IMR-90 (cell line): ENCODE measurements around the gene CLTCL1. TPM values are rescaled to one million over a fixed set of nuclear protein-coding genes. Genes with fewer than 3 reads are reported as not detected.

Experiments
- ATAC-seq: fragments of 200-7000 bp; cut with Tn5 transposase; 2 replicates; pipeline ENCODE4 v1.9.1; 2020; ENCODE audit warnings: low read depth, mild to moderate bottlenecking, moderate library complexity
- BruUV-seq: library from RNA; stranded (reverse); fragments of 400-500 nt; replicated peaks from 2 replicates; lab custom pipeline; 2021; lab: Mats Ljungman, UMichigan
- CTCF ChIA-PET: fragments of 300-600 bp; formaldehyde crosslinking; extraction: SDS; loops from one replicate; lab custom pipeline; 2021; ENCODE audit warnings: antibody characterized with exemption; lab: Yijun Ruan, JAX
- POLR2A ChIA-PET: fragments of 300-600 bp; sonication (Branson Sonifier 250); formaldehyde crosslinking; loops from one replicate; lab custom pipeline; 2022; ENCODE audit warnings: antibody characterized with exemption; ENCODE audit not compliant: unreplicated experiment; lab: Charles Lee
- DNase-seq: peaks from one replicate; pipeline ENCODE4 v3.0.0; 2013
- H2AFZ ChIP-seq: replicated peaks from 2 replicates; pipeline ENCODE3; 2013; ENCODE audit warnings: low read length, mild to moderate bottlenecking; ENCODE audit not compliant: poor library complexity
- H2AK5ac ChIP-seq: 2 replicates; pipeline ENCODE4 v1.6.1; 2013; ENCODE audit warnings: low read depth, low read length, inconsistent platforms
- H2AK9ac ChIP-seq: replicated peaks from 2 replicates; pipeline ENCODE3; 2013; ENCODE audit warnings: mild to moderate bottlenecking, low read depth, low read length, moderate library complexity; ENCODE audit not compliant: poor library complexity
- H2BK120ac ChIP-seq: 2 replicates; pipeline ENCODE4 v1.6.1; 2013; ENCODE audit warnings: low read depth, low read length, inconsistent platforms
- H2BK15ac ChIP-seq: 3 replicates; pipeline ENCODE4 v1.6.1; 2013; ENCODE audit warnings: low read depth, low read length, inconsistent platforms
- H2BK20ac ChIP-seq: 2 replicates; pipeline ENCODE4 v1.6.1; 2013; ENCODE audit warnings: low read depth, mild to moderate bottlenecking, inconsistent platforms, low read length, moderate library complexity
- H2BK5ac ChIP-seq: 2 replicates; pipeline ENCODE4 v1.6.1; 2013; ENCODE audit warnings: mild to moderate bottlenecking, low read depth, low read length, inconsistent platforms; ENCODE audit not compliant: poor library complexity, severe bottlenecking
- H3K14ac ChIP-seq: replicated peaks from 2 replicates; pipeline ENCODE4 v1.6.1; 2013; ENCODE audit warnings: low read depth, low read length, inconsistent platforms
- H3K18ac ChIP-seq: 2 replicates; pipeline ENCODE4 v1.6.1; 2013; ENCODE audit warnings: low read depth, low read length, control low read depth
- H3K23ac ChIP-seq: 2 replicates; pipeline ENCODE4 v1.6.1; 2013; ENCODE audit warnings: low read depth, low read length, inconsistent platforms
- H3K27ac ChIP-seq: 2 replicates; pipeline ENCODE4 v1.5.1; 2013; ENCODE audit warnings: mild to moderate bottlenecking, control low read depth, low read length; ENCODE audit not compliant: insufficient read depth
- H3K27me3 ChIP-seq: 2 replicates; pipeline ENCODE4 v1.6.1; 2013; ENCODE audit warnings: low read length; ENCODE audit not compliant: control insufficient read depth, insufficient read depth
- H3K36me3 ChIP-seq: 2 replicates; pipeline ENCODE4 v1.6.1; 2013; ENCODE audit warnings: low read length, mixed read lengths; ENCODE audit not compliant: control insufficient read depth, insufficient read depth
- H3K4ac ChIP-seq: 2 replicates; pipeline ENCODE4 v1.6.1; 2013; ENCODE audit warnings: low read depth, low read length, inconsistent platforms
- H3K4me1 ChIP-seq: 2 replicates; pipeline ENCODE4 v1.6.1; 2013; ENCODE audit warnings: low read length, mixed read lengths; ENCODE audit not compliant: control insufficient read depth, insufficient read depth
- H3K4me2 ChIP-seq: 2 replicates; pipeline ENCODE4 v1.6.1; 2013; ENCODE audit warnings: low read depth, mild to moderate bottlenecking, control low read depth, low read length, moderate library complexity
- H3K4me3 ChIP-seq: 2 replicates; pipeline ENCODE4 v1.5.1; 2013; ENCODE audit warnings: low read depth, mild to moderate bottlenecking, control low read depth, low read length, moderate library complexity; ENCODE audit not compliant: insufficient read depth
- H3K56ac ChIP-seq: 2 replicates; pipeline ENCODE4 v1.6.1; 2013; ENCODE audit warnings: low read length, inconsistent platforms; ENCODE audit not compliant: insufficient read depth; ENCODE audit errors: extremely low read depth
- H3K79me1 ChIP-seq, 2 experiments: 2 replicates each; pipeline ENCODE4 v1.6.1; 2013; ENCODE audit warnings: low read length in 2 of 2, inconsistent platforms in 1 of 2, low read depth in 1 of 2
- H3K9ac ChIP-seq: 2 replicates; pipeline ENCODE4 v1.6.1; 2013; ENCODE audit warnings: low read depth, low read length, control low read depth
- H3K9me1 ChIP-seq: 2 replicates; pipeline ENCODE4 v1.6.1; 2013; ENCODE audit warnings: low read length, inconsistent platforms; ENCODE audit not compliant: insufficient read depth
- H3K9me3 ChIP-seq: 2 replicates; pipeline ENCODE4 v1.6.1; 2013; ENCODE audit warnings: low read length; ENCODE audit not compliant: control insufficient read depth, insufficient read depth
- H4K20me1 ChIP-seq: 2 replicates; pipeline ENCODE4 v1.6.1; 2013; ENCODE audit warnings: low read length, inconsistent platforms; ENCODE audit not compliant: insufficient read depth
- H4K5ac ChIP-seq: 2 replicates; pipeline ENCODE4 v1.6.1; 2013; ENCODE audit warnings: mild to moderate bottlenecking, low read depth, low read length, control low read depth
- H4K8ac ChIP-seq, 2 experiments: 2 replicates each; pipeline ENCODE4 v1.6.1; 2013; ENCODE audit warnings: low read depth in 2 of 2, low read length in 2 of 2, control low read depth in 1 of 2, inconsistent platforms in 1 of 2
- H4K91ac ChIP-seq: 2 replicates; pipeline ENCODE4 v1.6.1; 2013; ENCODE audit warnings: low read depth, low read length, inconsistent platforms; ENCODE audit not compliant: insufficient read depth
- BHLHE40 ChIP-seq: fragments of 150-350 bp; IDR thresholded peaks from 2 replicates; pipeline ENCODE4 v1.6.1; 2016; ENCODE audit warnings: mild to moderate bottlenecking, low read depth, low read length
- CHD1 ChIP-seq: IDR thresholded peaks from 2 replicates; pipeline ENCODE4 v1.6.1; 2012; ENCODE audit warnings: low read depth, low read length, improper control_type of control experiment
- FOS ChIP-seq: fragments of 150-350 bp; IDR thresholded peaks from 2 replicates; pipeline ENCODE4 v1.6.1; 2016; ENCODE audit warnings: low read depth, low read length
- MXI1 ChIP-seq: IDR thresholded peaks from 2 replicates; pipeline ENCODE4 v1.6.1; 2012; ENCODE audit warnings: low read depth, mild to moderate bottlenecking, low read length, moderate library complexity, borderline replicate concordance
- NFE2L2 ChIP-seq: fragments of 150-350 bp; IDR thresholded peaks from 2 replicates; pipeline ENCODE4 v1.6.1; 2016; ENCODE audit warnings: low read depth, mild to moderate bottlenecking, low read length
- POLR2A ChIP-seq: IDR thresholded peaks from 2 replicates; pipeline ENCODE4 v1.6.1; 2012; ENCODE audit warnings: mild to moderate bottlenecking, low read depth, low read length
- RAD21 ChIP-seq: IDR thresholded peaks from 2 replicates; pipeline ENCODE4 v1.6.1; 2012; ENCODE audit warnings: low read length, improper control_type of control experiment
- RCOR1 ChIP-seq: IDR thresholded peaks from 2 replicates; pipeline ENCODE4 v1.6.1; 2012; ENCODE audit warnings: mild to moderate bottlenecking, low read length, improper control_type of control experiment; ENCODE audit not compliant: insufficient replicate concordance
- RFX5 ChIP-seq: IDR thresholded peaks from 2 replicates; pipeline ENCODE4 v1.8.0; 2012; ENCODE audit warnings: low read depth, mild to moderate bottlenecking, low read length, moderate library complexity
- SMC3 ChIP-seq: fragments of 150-350 bp; IDR thresholded peaks from 2 replicates; pipeline ENCODE4 v1.6.1; 2016; ENCODE audit warnings: low read depth, mild to moderate bottlenecking, antibody characterized with exemption, low read length, moderate library complexity
- WGBS, 2 experiments: methylation state at CpG; one replicate each; pipeline versions ENCODE4 v1.1.5 to v1.1.7; 2013; ENCODE audit warnings: missing lambda C conversion rate in 2 of 2; ENCODE audit not compliant: insufficient read length in 1 of 2; ENCODE audit errors: extremely low coverage in 2 of 2; 5-methylcytosine and 5-hydroxymethylcytosine counted together
- dilution Hi-C: fragments of 300-500 bp; cut with HindIII; formaldehyde crosslinking; loops from one replicate; pipeline ENCODE4 v1.14.3; 2018; ENCODE audit warnings: low sequenced_read_pairs; ENCODE audit not compliant: unreplicated experiment
- in situ Hi-C: fragments of 300-500 bp; cut with MboI; formaldehyde crosslinking; loops from 3 replicates; pipeline ENCODE4 v1.14.3; 2019; ENCODE audit warnings: low sequenced_read_pairs, inconsistent platforms, mixed read lengths
- intact Hi-C: fragments of 100-400 bp; cut with micrococcal nuclease; formaldehyde crosslinking; loops from 2 replicates; pipeline ENCODE4 v1.10.0; 2022
- polyA plus RNA-seq, 3 experiments: library from polyadenylated mRNA; depleted of rRNA; stranded (reverse); fragments of >200 nt; gene quantifications; 2 replicates each; pipeline ENCODE4 v1.2.3, GENCODE V29; 2012; ENCODE audit warnings: low replicate concordance in 1 of 3
- total RNA-seq: library from RNA; depleted of rRNA; stranded (reverse); fragments of >200 nt; gene quantifications from 2 replicates; pipeline ENCODE4 v1.2.3, GENCODE V29; 2012
- TF ChIP-seq, protein P1 (sequence below): fragments of 150-350 bp; IDR thresholded peaks from 2 replicates; pipeline ENCODE4 v1.6.1; 2017; ENCODE audit warnings: mild to moderate bottlenecking, antibody characterized with exemption, low read length, low read depth
- TF ChIP-seq, protein P2 (sequence below): conservative IDR thresholded peaks from 2 replicates; pipeline ENCODE4 v1.5.1; 2012; ENCODE audit warnings: mild to moderate bottlenecking, low read depth, low read length, improper control_type of control experiment
- TF ChIP-seq, protein P3 (sequence below): fragments of 150-350 bp; IDR thresholded peaks from 2 replicates; pipeline ENCODE4 v1.6.1; 2016; ENCODE audit warnings: low read depth, mild to moderate bottlenecking, low read length, moderate library complexity, borderline replicate concordance

CLTCL1 gene
- total and polyA plus RNA-seq, 2 of the 4 experiments (the other 2 are of a cell fraction), result 6.2 to 8.1 TPM

DNA sequence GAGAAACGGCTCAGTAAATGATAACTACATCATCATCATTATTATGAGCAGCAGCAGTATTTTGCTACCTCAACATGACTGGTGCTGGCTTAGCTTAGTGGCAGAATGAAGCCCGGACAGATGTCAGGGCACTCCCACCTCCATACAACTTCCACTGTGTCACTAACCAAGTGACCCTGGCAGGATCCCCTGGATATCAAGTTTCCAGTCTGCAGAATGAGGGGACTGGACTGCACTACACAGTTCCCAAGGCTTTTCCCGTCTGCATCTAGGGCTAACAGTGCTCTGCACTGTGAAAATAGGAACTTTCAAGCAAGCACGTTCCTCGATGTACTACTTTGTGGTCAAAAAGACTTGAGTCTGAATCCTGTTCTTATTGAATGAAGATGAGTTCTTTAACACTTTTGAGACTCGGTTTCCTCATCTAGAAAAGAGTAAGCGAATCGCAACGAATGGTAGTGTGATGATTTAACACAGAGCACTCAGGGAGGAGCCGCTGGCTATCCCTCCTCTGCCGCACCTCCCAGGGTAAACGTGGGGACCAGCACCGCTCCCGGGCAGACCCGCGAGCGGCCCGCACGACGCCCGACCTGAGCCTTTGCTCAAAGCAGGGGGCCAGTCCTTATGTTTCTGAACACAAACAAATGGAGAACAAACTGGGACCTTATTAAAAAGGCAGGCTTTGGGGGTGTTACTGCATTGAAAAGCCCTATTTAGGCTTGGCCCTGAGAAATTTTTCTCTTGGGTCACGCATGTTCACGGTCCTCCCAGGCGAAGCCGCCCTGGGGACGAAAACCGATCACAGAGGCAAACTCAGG, 910 bp downstream of the CLTCL1 start:
- peak overlapping the region; percentile 53 for H3K23ac ChIP-seq
- no TSS peak for BruUV-seq
- H4K8ac ChIP-seq, result peak overlapping the region in 1 of 2 experiments; percentile 17; a peak in 1 of 4 replicates
- peaks cover 20% of the 10 kb centered on the region; the same call in 1 of the 2 replicates for H4K20me1 ChIP-seq
- peak overlapping the region; percentile 85 for H2AK9ac ChIP-seq
- H3K9me1 ChIP-seq, result peaks cover 24% of the 10 kb centered on the region
- H2AFZ ChIP-seq, result peak overlapping the region; percentile 96
- in situ Hi-C loops, result no loop called here
- H3K18ac ChIP-seq, result no peak overlapping the region
- H2AK5ac ChIP-seq, result peak overlapping the region; percentile 44; the same call in 1 of the 2 replicates
- H2BK5ac ChIP-seq, result no peak overlapping the region
- DNase-seq (no peak), ATAC-seq (no peak)
- peak overlapping the region; percentile 77 for H3K4me2 ChIP-seq
- H3K4me3 ChIP-seq, result peak overlapping the region; percentile 80
- no peak overlapping the region for H4K5ac ChIP-seq
- H3K27ac ChIP-seq, result no peak overlapping the region; the same call in 1 of the 2 replicates
- H2BK120ac ChIP-seq, result no peak overlapping the region; the same call in 1 of the 2 replicates
- no peak overlapping the region; the same call in 2 of the 3 replicates for H2BK15ac ChIP-seq
- ChIA-PET CTCF (interaction anchor here (0.6 kb wide), 1 partner anchor 32 kb away, joined by 4 read pairs; no protein-coding TSS in a partner anchor), POLR2A (interaction anchor here (0.6 kb wide), 1 partner anchor 27 kb away, joined by 6 read pairs; no protein-coding TSS in a partner anchor)
- intact Hi-C loops, result loop anchor here (1.0 to 10.0 kb wide), 3 partner anchors 111 to 187 kb away; partner anchors contain the start of genes CDC45 and UFD1
- dilution Hi-C loops, result no loop called here
- peaks cover 20% of the 10 kb centered on the region for H3K4me1 ChIP-seq
- H3K4ac ChIP-seq, result peak overlapping the region; percentile 47
- no peaks in the 10 kb centered on the region for H3K9me3 ChIP-seq
- H3K14ac ChIP-seq, result peak overlapping the region; percentile 54
- H3K36me3 ChIP-seq, result no peaks in the 10 kb centered on the region
- H3K9ac ChIP-seq, result peak overlapping the region; percentile 39
- no peak overlapping the region; the same call in 1 of the 2 replicates for H4K91ac ChIP-seq
- peaks cover 25 to 44% of the 10 kb centered on the region in 2 experiments for H3K79me1 ChIP-seq
- H3K56ac ChIP-seq, result peak overlapping the region; percentile 70
- no peak overlapping the region; the same call in 1 of the 2 replicates for H2BK20ac ChIP-seq
- WGBS, 2 experiments, result 14% methylated on average over 17 of the region's 27 CpGs; no CpG with 5 or more reads in 1 of the 2 experiments
- H3K27me3 ChIP-seq, result peaks cover 3% of the 10 kb centered on the region; the same call in 1 of the 2 replicates
- TF ChIP-seq, protein P1, sequence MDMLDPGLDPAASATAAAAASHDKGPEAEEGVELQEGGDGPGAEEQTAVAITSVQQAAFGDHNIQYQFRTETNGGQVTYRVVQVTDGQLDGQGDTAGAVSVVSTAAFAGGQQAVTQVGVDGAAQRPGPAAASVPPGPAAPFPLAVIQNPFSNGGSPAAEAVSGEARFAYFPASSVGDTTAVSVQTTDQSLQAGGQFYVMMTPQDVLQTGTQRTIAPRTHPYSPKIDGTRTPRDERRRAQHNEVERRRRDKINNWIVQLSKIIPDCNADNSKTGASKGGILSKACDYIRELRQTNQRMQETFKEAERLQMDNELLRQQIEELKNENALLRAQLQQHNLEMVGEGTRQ, result no peak
- TF ChIP-seq NFE2L2 (no peak), MXI1 (no peak), RAD21 (no peak), SMC3 (no peak), BHLHE40 (no peak), CHD1 (no peak), RFX5 (no peak), POLR2A (no peak), FOS (no peak), RCOR1 (no peak)
- TF ChIP-seq, protein P2, sequence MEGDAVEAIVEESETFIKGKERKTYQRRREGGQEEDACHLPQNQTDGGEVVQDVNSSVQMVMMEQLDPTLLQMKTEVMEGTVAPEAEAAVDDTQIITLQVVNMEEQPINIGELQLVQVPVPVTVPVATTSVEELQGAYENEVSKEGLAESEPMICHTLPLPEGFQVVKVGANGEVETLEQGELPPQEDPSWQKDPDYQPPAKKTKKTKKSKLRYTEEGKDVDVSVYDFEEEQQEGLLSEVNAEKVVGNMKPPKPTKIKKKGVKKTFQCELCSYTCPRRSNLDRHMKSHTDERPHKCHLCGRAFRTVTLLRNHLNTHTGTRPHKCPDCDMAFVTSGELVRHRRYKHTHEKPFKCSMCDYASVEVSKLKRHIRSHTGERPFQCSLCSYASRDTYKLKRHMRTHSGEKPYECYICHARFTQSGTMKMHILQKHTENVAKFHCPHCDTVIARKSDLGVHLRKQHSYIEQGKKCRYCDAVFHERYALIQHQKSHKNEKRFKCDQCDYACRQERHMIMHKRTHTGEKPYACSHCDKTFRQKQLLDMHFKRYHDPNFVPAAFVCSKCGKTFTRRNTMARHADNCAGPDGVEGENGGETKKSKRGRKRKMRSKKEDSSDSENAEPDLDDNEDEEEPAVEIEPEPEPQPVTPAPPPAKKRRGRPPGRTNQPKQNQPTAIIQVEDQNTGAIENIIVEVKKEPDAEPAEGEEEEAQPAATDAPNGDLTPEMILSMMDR, result no peak
- TF ChIP-seq, protein P3, sequence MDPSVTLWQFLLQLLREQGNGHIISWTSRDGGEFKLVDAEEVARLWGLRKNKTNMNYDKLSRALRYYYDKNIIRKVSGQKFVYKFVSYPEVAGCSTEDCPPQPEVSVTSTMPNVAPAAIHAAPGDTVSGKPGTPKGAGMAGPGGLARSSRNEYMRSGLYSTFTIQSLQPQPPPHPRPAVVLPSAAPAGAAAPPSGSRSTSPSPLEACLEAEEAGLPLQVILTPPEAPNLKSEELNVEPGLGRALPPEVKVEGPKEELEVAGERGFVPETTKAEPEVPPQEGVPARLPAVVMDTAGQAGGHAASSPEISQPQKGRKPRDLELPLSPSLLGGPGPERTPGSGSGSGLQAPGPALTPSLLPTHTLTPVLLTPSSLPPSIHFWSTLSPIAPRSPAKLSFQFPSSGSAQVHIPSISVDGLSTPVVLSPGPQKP, result no peak
